Stimulated activated CD4-positive, alpha-beta T cell treated with anti-CD3 and anti-CD28 coated beads, Interleukin-1b, Interleukin-23, amount 100 ng/mL, for 48 hours (primary cell): ENCODE results near the gene HDAC8.
A peak's percentile ranks its signal among the peaks of the same experiment; 100 is the strongest.

Experiments used
- DNase-seq: peaks from one replicate; pipeline ENCODE4 v3.0.0-alpha.2; 2020

HDAC8 gene

GRCh38 chrX:72313707-72314641 is 258.7 kb downstream of the HDAC8 start:
- no peak for DNase-seq

- DNase-seq = no peak
These were observed 260.2 kb downstream of the HDAC8 start for GRCh38 chrX:72312311-72312940.

- no peak for DNase-seq
These were observed 263.2 kb downstream of the HDAC8 start for GRCh38 chrX:72309297-72310071.

- peak; percentile 11 for DNase-seq
These were observed 263.9 kb downstream of the HDAC8 start for GRCh38 chrX:72308566-72309296.

- DNase-seq = no peak
These were observed 264.5 kb downstream of the HDAC8 start for GRCh38 chrX:72308209-72308565.

GRCh38 chrX:72307646-72308051 is 265.0 kb downstream of the HDAC8 start:
- DNase-seq = no peak

GRCh38 chrX:72306851-72307645 is 265.6 kb downstream of the HDAC8 start:
- peak; percentile 3 for DNase-seq

GRCh38 chrX:72306085-72306801 is 266.4 kb downstream of the HDAC8 start:
- no peak for DNase-seq

GRCh38 chrX:72305286-72306084 is 267.2 kb downstream of the HDAC8 start, which contains the start of gene CITED1:
TSS of gene CITED1 (minus strand) at chrX:72305914. CDS start at chrX:72302869, 3,045 bp downstream.
- DNase-seq = no peak

- no peak for DNase-seq
These were observed 267.8 kb downstream of the HDAC8 start for GRCh38 chrX:72304877-72305276.

GRCh38 chrX:72301781-72302180 is 270.9 kb downstream of the HDAC8 start:
- DNase-seq = no peak

- no peak for DNase-seq
These were observed 272.6 kb downstream of the HDAC8 start for GRCh38 chrX:72299891-72300630.

- peak; percentile 11 for DNase-seq
These were observed 274.5 kb downstream of the HDAC8 start for GRCh38 chrX:72297953-72298730.

- DNase-seq = no peak
These were observed 275.7 kb downstream of the HDAC8 start for GRCh38 chrX:72296991-72297390.

GRCh38 chrX:72295745-72296144 is 276.9 kb downstream of the HDAC8 start:
- DNase-seq = no peak

GRCh38 chrX:72294497-72294896 is 278.1 kb downstream of the HDAC8 start:
- no peak for DNase-seq

- no peak for DNase-seq
These were observed 290.3 kb downstream of the HDAC8 start for GRCh38 chrX:72282302-72282701.

- no peak for DNase-seq
These were observed 292.3 kb downstream of the HDAC8 start for GRCh38 chrX:72280321-72280845.
